CD4-positive, alpha-beta T cell treated with Interleukin-2 at 100 ng/mL for 4 hours (primary cell): ENCODE measurements around the gene ZNF555.

Experiments used
- DNase-seq: peaks from one replicate; pipeline ENCODE4 v3.0.0-alpha.2; 2020; ENCODE audit warnings: low spot score

ZNF555 gene

DNA sequence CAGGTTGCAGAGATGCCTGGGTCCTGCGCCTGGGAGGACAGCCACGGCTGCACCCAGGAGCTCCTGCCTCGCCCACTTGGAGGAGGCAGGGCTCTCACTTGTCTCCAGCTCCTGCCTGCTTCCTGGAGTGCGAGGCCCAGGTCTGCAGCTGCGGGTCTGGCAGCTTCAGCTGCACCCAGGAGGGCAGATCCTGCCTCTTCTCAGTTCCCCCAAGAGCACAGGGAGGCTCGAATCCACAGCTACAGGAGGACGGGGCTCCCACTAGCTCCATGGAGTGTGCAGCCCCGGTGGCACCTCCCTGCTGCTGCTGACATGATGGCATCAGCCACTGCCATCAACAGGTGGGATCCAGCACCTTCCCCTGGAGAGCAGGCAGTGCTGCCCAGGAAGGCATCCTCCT is 17.1 kb upstream of the ZNF555 start:
- DNase-seq, result no peak

GRCh38 chr19:2827022-2827421 is 14.3 kb upstream of the ZNF555 start:
- no peak for DNase-seq

- DNase-seq, result no peak
Measured at GRCh38 chr19:2827840-2828489, 13.3 kb upstream of the ZNF555 start.

DNA sequence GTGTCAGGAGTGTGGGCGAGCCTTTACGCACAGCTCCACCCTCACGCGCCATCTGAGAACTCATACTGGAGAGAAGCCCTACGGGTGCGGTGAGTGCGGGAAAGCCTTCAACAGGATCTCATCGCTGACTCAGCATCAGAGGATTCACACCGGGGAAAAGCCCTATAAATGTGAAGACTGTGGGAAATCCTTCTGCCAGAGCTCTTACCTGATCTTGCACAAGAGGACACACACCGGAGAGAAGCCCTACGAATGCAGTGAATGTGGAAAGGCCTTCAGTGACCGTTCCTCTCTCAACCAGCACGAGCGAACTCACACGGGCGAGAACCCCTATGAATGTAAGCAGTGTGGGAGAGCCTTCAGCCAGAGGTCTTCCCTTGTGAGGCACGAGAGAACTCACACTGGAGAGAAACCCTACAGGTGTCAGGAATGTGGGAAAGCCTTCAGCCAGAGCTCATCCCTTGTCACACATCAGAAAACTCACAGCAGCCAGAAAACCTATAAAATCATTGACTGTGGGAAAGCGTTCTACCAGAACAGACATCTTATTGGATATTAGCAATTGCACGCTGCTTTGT is 6.9 kb upstream of the ZNF555 start:
- no peak for DNase-seq

GRCh38 chr19:2837430-2837829 is 3.8 kb upstream of the ZNF555 start:
- DNase-seq, result no peak

DNA sequence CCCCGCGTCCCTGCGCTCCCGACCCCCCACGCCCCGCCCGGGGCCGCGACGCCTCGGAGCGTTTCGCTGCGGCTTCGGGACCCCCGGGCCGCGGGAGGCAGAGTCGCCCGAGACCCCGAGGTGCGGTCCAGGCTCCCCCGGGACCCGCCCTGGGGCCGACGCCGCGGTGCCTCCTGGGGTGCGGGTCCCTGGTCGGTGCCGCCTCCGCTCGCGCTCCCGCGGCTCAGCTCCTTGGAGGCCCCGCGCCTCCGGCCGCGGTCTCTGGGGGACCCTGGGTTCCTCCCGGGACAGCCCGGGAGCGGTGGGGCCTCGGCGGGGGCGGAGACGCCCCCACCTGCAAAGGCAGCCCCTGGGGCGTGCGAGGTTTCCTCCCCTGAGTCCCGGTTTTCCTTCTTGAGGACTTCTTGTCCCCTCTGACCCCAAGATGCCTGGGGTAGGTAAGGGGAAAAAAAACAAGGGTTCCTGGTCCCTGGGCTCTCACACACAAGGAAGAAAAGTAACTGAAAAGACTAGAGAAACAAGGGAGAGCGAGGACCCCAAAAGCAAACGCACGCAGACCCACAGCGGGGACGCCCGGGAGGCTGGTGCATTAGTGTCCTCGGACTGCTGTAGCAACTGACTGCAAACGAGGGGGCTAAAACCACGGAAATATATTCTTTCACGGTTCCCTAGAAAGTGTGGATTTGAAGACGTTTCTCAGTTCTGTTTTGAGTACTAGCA is 740 bp downstream of the ZNF555 start:
- no peak for DNase-seq

GRCh38 chr19:2845107-2845506 is 3.8 kb downstream of the ZNF555 start:
- no peak for DNase-seq

GRCh38 chr19:2846180-2846894 is 5.1 kb downstream of the ZNF555 start:
- no peak for DNase-seq

- DNase-seq, result no peak
Measured at GRCh38 chr19:2847507-2847906, 6.2 kb downstream of the ZNF555 start.

DNA sequence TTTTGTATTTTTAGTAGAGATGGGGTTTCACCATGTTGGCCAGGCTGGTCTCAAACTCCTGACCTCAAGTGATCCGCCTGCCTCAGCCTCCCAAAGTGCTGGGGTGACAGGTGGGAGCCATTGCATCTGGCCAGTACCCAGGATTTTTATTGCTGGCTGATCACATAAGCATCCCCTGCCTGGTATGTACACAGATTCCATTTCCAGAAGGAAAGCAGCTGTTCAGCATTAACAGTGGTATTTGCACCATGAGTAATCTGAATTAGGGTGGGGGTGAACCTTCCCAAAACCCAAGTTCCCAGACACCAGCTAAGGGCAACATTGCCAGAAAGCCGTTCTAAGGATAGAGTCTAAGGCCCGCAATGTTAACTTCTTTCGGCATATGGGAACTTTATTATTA is 7.3 kb downstream of the ZNF555 start:
- no peak for DNase-seq

- DNase-seq, result no peak
Measured at GRCh38 chr19:2850256-2850925, 9.1 kb downstream of the ZNF555 start.

DNA sequence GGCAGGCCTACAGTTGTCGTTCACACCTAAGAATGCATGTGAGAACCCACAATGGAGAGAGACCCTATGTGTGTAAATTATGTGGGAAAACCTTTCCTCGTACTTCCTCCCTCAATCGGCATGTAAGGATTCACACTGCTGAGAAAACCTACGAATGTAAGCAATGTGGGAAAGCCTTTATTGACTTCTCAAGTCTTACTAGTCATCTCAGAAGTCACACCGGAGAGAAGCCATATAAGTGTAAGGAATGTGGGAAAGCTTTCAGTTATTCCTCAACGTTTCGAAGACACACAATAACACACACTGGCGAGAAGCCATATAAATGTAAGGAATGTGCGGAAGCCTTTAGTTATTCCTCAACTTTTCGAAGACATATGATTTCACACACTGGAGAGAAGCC is 11.3 kb downstream of the ZNF555 start:
- DNase-seq, result no peak

DNA sequence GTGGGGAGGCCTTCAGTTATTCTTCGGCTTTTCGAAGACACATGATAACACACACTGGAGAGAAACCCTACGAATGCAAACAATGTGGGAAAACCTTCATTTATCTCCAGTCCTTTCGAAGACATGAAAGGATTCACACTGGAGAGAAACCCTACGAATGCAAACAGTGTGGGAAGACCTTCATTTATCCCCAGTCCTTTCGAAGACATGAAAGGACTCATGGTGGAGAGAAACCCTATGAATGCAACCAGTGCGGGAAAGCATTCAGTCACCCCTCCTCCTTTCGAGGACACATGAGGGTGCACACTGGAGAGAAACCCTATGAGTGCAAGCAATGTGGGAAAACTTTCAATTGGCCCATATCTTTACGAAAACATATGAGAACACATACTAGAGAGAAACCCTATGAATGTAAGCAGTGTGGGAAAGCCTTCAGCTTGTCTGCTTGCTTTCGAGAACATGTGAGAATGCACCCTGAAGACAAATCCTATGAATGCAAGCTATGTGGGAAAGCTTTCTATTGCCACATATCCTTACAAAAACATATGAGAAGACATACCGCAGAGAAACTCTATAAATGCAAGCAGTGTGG is 11.8 kb downstream of the ZNF555 start:
- no peak for DNase-seq

DNA sequence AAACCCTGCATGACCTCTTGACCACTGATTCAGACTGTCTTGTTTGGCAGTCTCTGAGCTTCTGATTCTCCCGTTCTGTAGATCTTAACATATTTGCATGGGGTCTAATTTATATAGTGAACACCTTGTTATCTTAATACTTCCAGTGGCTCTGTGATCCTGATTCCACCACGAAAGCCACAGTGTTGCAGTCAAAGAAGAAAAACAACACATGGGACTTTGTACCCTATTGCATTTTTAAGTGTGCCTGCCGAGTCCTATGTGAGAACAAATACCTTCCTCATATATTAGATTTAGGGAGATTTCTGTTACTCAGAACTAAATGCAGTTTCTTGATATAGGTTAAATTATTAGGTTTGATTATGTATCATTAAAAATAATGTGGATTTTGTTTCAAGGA is 13.6 kb downstream of the ZNF555 start:
- DNase-seq, result no peak

- peak; percentile 38 for DNase-seq
Measured at GRCh38 chr19:2856457-2857050, 15.3 kb downstream of the ZNF555 start.

GRCh38 chr19:2858864-2859263 is 17.6 kb downstream of the ZNF555 start:
- DNase-seq, result no peak

DNA sequence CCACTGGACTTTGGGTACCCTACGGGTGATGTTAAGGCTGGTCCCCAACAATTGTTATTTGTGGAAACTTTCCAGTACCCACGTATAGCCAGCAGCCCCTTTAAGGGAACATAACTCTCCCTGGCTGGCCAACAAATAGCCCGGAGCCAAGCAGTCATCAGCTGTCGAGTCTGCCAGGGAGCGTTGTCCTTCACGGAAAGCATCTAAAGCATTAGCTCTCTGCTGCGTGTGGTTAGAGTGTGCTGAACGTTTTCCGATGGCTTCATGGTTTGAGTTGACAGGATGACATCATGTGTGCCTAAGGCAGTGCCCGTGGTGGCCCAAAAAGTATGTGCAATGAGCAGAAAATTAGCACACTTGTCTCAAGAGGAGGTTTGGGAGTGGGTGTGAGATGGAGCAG is 22.5 kb downstream of the ZNF555 start:
- no peak for DNase-seq

- no peak for DNase-seq
Measured at GRCh38 chr19:2865334-2866100, 24.2 kb downstream of the ZNF555 start.

DNA sequence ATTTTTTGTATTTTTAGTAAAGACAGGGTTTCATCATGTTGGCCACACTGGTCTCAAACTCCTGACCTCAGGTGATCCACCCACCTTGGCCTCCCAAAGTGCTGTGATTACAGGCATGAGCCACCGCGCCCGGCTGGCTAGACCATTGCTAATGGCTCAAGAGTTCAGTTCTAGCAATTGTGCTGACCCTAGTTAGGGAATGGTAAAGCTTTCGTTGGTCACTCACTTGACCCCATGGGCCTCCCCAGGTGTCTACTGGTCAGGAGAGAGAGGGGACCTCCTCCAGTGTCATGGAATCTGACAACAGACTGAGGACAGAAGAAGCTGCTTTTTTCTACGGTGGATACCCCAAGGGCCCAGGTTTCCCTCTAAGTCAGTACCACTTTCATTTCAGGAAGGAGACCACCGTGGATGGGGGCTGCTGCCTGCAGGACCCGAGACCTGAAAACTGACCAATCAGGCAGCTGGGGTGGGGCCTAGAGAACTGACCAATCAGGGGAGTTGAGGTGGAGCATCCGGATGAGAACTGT is 25.3 kb downstream of the ZNF555 start:
- no peak for DNase-seq
